Loucy (cell line): ENCODE measurements around the gene OSGIN1.

Experiments used
- H2AFZ ChIP-seq: fragments of 200-600 bp; sonication (generic); 2 replicates; pipeline ENCODE4 v1.6.0; 2016; ENCODE audit warnings: antibody characterized with exemption, mild to moderate bottlenecking, low read length, moderate library complexity
- H3F3A ChIP-seq: fragments of 200-600 bp; 2 replicates; pipeline ENCODE4 v1.6.0; 2016; ENCODE audit warnings: antibody characterized with exemption, low read depth, mild to moderate bottlenecking
- H3K27me3 ChIP-seq: fragments of 200-600 bp; sonication (generic); 2 replicates; pipeline ENCODE4 v1.6.1; 2014; ENCODE audit warnings: low read length, mild to moderate bottlenecking; ENCODE audit not compliant: insufficient read depth, poor library complexity, severe bottlenecking
- H3K36me3 ChIP-seq: fragments of 200-600 bp; sonication (generic); 2 replicates; pipeline ENCODE4 v1.6.1; 2016; ENCODE audit warnings: low read length; ENCODE audit not compliant: insufficient read depth
- H3K4me1 ChIP-seq: fragments of 200-600 bp; sonication (generic); 2 replicates; pipeline ENCODE4 v1.5.1; 2014; ENCODE audit warnings: low read length, mild to moderate bottlenecking; ENCODE audit not compliant: insufficient read depth, poor library complexity, severe bottlenecking
- H3K4me2 ChIP-seq: fragments of 200-600 bp; sonication (generic); 2 replicates; pipeline ENCODE4 v1.6.0; 2014; ENCODE audit warnings: antibody characterized with exemption, low read length, low read depth, mild to moderate bottlenecking; ENCODE audit not compliant: poor library complexity, severe bottlenecking
- H3K4me3 ChIP-seq: fragments of 200-600 bp; sonication (generic); 2 replicates; pipeline ENCODE4 v1.5.1; 2014; ENCODE audit warnings: low read length, mild to moderate bottlenecking, mixed read lengths; ENCODE audit not compliant: poor library complexity, severe bottlenecking
- H3K79me2 ChIP-seq: fragments of 200-600 bp; sonication (generic); 2 replicates; pipeline ENCODE4 v1.6.1; 2014; ENCODE audit warnings: low read length; ENCODE audit not compliant: insufficient read depth
- H3K9ac ChIP-seq: fragments of 200-600 bp; sonication (generic); 2 replicates; pipeline ENCODE4 v1.6.0; 2014; ENCODE audit warnings: mild to moderate bottlenecking, low read depth, low read length, moderate library complexity; ENCODE audit not compliant: poor library complexity, severe bottlenecking
- H3K9me2 ChIP-seq: fragments of 200-600 bp; sonication (generic); replicated peaks from 2 replicates; pipeline ENCODE4 v1.6.1; 2016; ENCODE audit warnings: low read depth, low read length, mixed read lengths
- H3K9me3 ChIP-seq: fragments of 200-600 bp; sonication (generic); 2 replicates; pipeline ENCODE4 v1.6.1; 2014; ENCODE audit warnings: mild to moderate bottlenecking, antibody characterized with exemption, low read length, low read depth; ENCODE audit not compliant: insufficient read depth
- H4K20me1 ChIP-seq: fragments of 200-600 bp; sonication (generic); 2 replicates; pipeline ENCODE4 v1.6.0; 2014; ENCODE audit warnings: antibody characterized with exemption, low read length, mild to moderate bottlenecking; ENCODE audit not compliant: insufficient read depth, poor library complexity, severe bottlenecking
- CTCF ChIP-seq: fragments of 200-600 bp; sonication (generic); conservative IDR thresholded peaks from 2 replicates; pipeline ENCODE4 v1.5.1; 2014; ENCODE audit warnings: mild to moderate bottlenecking, antibody characterized with exemption, low read length
- EZH2phosphoT487 ChIP-seq: fragments of 200-600 bp; IDR thresholded peaks from 2 replicates; pipeline ENCODE4 v1.6.1; 2018; ENCODE audit warnings: antibody characterized with exemption, mild to moderate bottlenecking, moderate library complexity, borderline replicate concordance

Gene OSGIN1

GRCh38 chr16:84009282-84009681, 56.2 kb downstream of the OSGIN1 start:
- Histone ChIP-seq H3K4me1 (no peaks in the 10 kb centered on the region), H3K9ac (no peak overlapping the region), H3K79me2 (no peaks in the 10 kb centered on the region), H3K4me3 (no peak overlapping the region), H3K27me3 (no peaks in the 10 kb centered on the region), H3K36me3 (no peaks in the 10 kb centered on the region), H2AFZ (no peak overlapping the region), H3K4me2 (no peak overlapping the region), H4K20me1 (no peaks in the 10 kb centered on the region), H3K9me3 (no peaks in the 10 kb centered on the region), H3F3A (no peaks in the 10 kb centered on the region), H3K9me2 (no peaks in the 10 kb centered on the region)
- no peak for TF ChIP-seq EZH2phosphoT487
- no peak for TF ChIP-seq CTCF

DNA sequence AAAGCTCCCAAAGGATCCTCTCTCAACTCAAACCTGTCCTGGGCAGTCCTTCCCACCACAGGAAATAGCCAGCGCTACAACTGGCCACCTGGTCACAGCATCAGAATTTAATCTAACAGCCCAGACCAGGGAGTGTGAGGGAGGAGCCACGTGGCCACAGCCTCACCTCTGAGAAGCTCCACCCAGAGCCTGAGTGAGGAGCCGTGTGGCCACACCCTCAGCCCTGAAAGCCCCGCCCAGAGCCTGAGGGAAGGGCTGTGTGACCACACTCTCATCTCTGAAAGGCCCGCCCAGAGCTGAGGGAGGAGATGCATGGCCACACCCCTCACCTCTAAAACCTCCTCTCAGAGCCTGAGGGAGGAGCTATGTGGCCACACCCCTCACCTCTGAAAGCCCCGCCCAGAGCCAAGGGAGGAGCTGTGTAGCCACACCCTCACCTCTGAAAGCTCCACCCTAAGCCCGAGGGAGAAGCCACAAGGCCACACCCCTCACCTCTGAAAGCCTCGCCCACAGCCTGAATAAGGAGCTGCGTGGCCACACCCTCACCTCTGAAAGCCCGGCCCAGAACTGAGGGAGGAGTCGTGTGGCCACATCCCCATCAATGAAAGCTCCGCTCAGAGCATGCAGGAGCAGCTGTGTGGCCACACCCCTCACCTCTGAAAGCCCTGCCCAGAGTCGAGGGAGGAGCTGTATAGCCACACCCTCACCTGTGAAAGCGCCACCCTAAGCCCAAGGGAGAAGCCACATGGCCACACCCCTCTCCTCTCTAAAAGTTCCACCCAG, 60.9 kb downstream of the OSGIN1 start:
- Histone ChIP-seq H3K9ac (no peak overlapping the region), H3K9me3 (no peaks in the 10 kb centered on the region), H3K4me2 (no peak overlapping the region), H2AFZ (no peak overlapping the region), H3K9me2 (no peaks in the 10 kb centered on the region), H3K79me2 (no peaks in the 10 kb centered on the region), H3K27me3 (no peaks in the 10 kb centered on the region), H3K4me3 (no peak overlapping the region), H3F3A (no peaks in the 10 kb centered on the region), H4K20me1 (no peaks in the 10 kb centered on the region), H3K4me1 (no peaks in the 10 kb centered on the region), H3K36me3 (no peaks in the 10 kb centered on the region)
- TF ChIP-seq EZH2phosphoT487, result no peak
- no peak for TF ChIP-seq CTCF

GRCh38 chr16:84014570-84015327, 61.7 kb downstream of the OSGIN1 start:
- no peaks in the 10 kb centered on the region for H3K36me3 ChIP-seq
- H2AFZ ChIP-seq, result no peak overlapping the region
- H3K9me2 ChIP-seq, result no peaks in the 10 kb centered on the region
- no peak overlapping the region for H3K4me3 ChIP-seq
- H3K4me2 ChIP-seq, result no peak overlapping the region
- H3K9me3 ChIP-seq, result no peaks in the 10 kb centered on the region
- H3K4me1 ChIP-seq, result no peaks in the 10 kb centered on the region
- H3K9ac ChIP-seq, result no peak overlapping the region
- no peaks in the 10 kb centered on the region for H3K27me3 ChIP-seq
- no peaks in the 10 kb centered on the region for H3K79me2 ChIP-seq
- TF ChIP-seq CTCF (no peak), EZH2phosphoT487 (no peak)
- no peaks in the 10 kb centered on the region for H4K20me1 ChIP-seq
- H3F3A ChIP-seq, result no peaks in the 10 kb centered on the region
